PFSK-1 (cell line): Measurements from ENCODE around the gene F2R.

Experiments used
- POLR2AphosphoS5 ChIP-seq: IDR thresholded peaks from 2 replicates; pipeline ENCODE4 v1.6.1; 2012; ENCODE audit warnings: low read depth, mild to moderate bottlenecking, control low read depth, low read length, moderate library complexity
- SIN3A ChIP-seq: IDR thresholded peaks from 2 replicates; pipeline ENCODE4 v1.6.1; 2012; ENCODE audit warnings: mild to moderate bottlenecking, low read length, moderate library complexity, borderline replicate concordance; ENCODE audit not compliant: insufficient read depth
- TAF1 ChIP-seq: IDR thresholded peaks from 2 replicates; pipeline ENCODE4 v1.6.1; 2012; ENCODE audit warnings: low read length, control low read depth, borderline replicate concordance; ENCODE audit not compliant: insufficient read depth

DNA sequence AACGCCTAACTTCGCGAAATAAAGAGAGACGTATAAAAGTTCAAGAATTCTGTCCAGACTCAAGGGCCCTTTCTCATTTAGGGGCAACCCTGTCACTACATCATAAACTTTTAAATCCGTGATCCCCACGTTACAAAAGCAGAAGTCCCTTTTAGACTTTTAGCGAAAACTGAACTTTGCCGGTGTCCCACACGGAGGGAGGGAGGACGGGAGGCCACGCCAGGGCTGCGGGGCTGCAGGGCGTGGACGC lies 515 bp upstream of the F2R start:
- TF ChIP-seq POLR2AphosphoS5 = no peak
- no peak for TF ChIP-seq TAF1
- no peak for TF ChIP-seq SIN3A
